ENCODE results near the gene SNRNP200. TPM values are rescaled to one million over a fixed set of nuclear protein-coding genes. Genes with fewer than 3 reads are reported as not detected.
A peak's percentile ranks its signal among the peaks of the same experiment; 100 is the strongest.

The SNRNP200 gene
- polyA plus RNA-seq, 2 of the 4 experiments (the other 2 are of a cell fraction) = 118 to 202 TPM

- TF ChIP-seq REST (IDR thresholded peaks at IDR 0.05) (no peak), RFX5 (IDR thresholded peaks at IDR 0.05) (no peak), EHMT2 (IDR thresholded peaks at IDR 0.05; ENCODE audit: low read depth) (no peak), BCL3 (IDR thresholded peaks at IDR 0.05) (no peak), HMGXB4 (CRISPR knock-in tag; IDR thresholded peaks at IDR 0.05; ENCODE audit: borderline replicate concordance) (no peak), FOSL2 (IDR thresholded peaks at IDR 0.05) (peak; percentile 67; the same call in 1 of the 2 replicates), FOSL2 (CRISPR knock-in tag; IDR thresholded peaks at IDR 0.05) (peak; percentile 80), CHD4 (IDR thresholded peaks at IDR 0.05; ENCODE audit: borderline replicate concordance) (no peak), ZC3H11A (IDR thresholded peaks at IDR 0.05) (no peak), POLR2AphosphoS2 (conservative IDR thresholded peaks at IDR 0.05; ENCODE audit: low read length) (no peak), SMC3 (IDR thresholded peaks at IDR 0.05) (peak; percentile 68), MAZ (IDR thresholded peaks at IDR 0.05; ENCODE audit: borderline replicate concordance, low read depth, low read length) (no peak), JUN (IDR thresholded peaks at IDR 0.05) (no peak), EHF (CRISPR knock-in tag; IDR thresholded peaks at IDR 0.05) (no peak), ZNF302 (CRISPR knock-in tag; IDR thresholded peaks at IDR 0.05) (no peak), KDM1A (IDR thresholded peaks at IDR 0.05; ENCODE audit: low read depth) (no peak), MAFK (IDR thresholded peaks at IDR 0.05; ENCODE audit: partially characterized antibody) (no peak), EP300 (IDR thresholded peaks at IDR 0.05) (no peak), CBX2 (IDR thresholded peaks at IDR 0.05; ENCODE audit: borderline replicate concordance, low read depth) (no peak), RCOR1 (IDR thresholded peaks at IDR 0.05; ENCODE audit: low read depth, low read length) (no peak), SREBF2 (IDR thresholded peaks at IDR 0.05) (no peak), BHLHE40 (IDR thresholded peaks at IDR 0.05; ENCODE audit: low read depth, low read length) (no peak), TP53 (CRISPR knock-in tag; IDR thresholded peaks at IDR 0.05) (no peak), USF2 (IDR thresholded peaks at IDR 0.05) (peak; percentile 73), HOXB5 (CRISPR knock-in tag; IDR thresholded peaks at IDR 0.05) (no peak), KDM5A (IDR thresholded peaks at IDR 0.05) (no peak), HDAC2 (IDR thresholded peaks at IDR 0.05) (no peak), ELK1 (IDR thresholded peaks at IDR 0.05; ENCODE audit: low read depth, low read length) (no peak), NPAS2 (CRISPR knock-in tag; IDR thresholded peaks at IDR 0.05; ENCODE audit: borderline replicate concordance) (no peak)
Observed at GRCh38 chr2:96260387-96261260, 44.7 kb downstream of the SNRNP200 start (continued).

All from A549 (cell line).